IMR-90 (cell line): ENCODE data around the gene VEGFA. TPM values are rescaled to one million over a fixed set of nuclear protein-coding genes. Genes with fewer than 3 reads are reported as not detected.

ENCODE experiments used
- ATAC-seq: fragments of 200-7000 bp; cut with Tn5 transposase; 2 replicates; pipeline ENCODE4 v1.9.1; 2020; ENCODE audit warnings: low read depth, mild to moderate bottlenecking, moderate library complexity
- BruUV-seq: library from RNA; stranded (reverse); fragments of 400-500 nt; replicated peaks from 2 replicates; lab custom pipeline; 2021; lab: Mats Ljungman, UMichigan
- CTCF ChIA-PET: fragments of 300-600 bp; formaldehyde crosslinking; extraction: SDS; loops from one replicate; lab custom pipeline; 2021; ENCODE audit warnings: antibody characterized with exemption; lab: Yijun Ruan, JAX
- POLR2A ChIA-PET: fragments of 300-600 bp; sonication (Branson Sonifier 250); formaldehyde crosslinking; loops from one replicate; lab custom pipeline; 2022; ENCODE audit warnings: antibody characterized with exemption; ENCODE audit not compliant: unreplicated experiment; lab: Charles Lee
- DNase-seq: peaks from one replicate; pipeline ENCODE4 v3.0.0; 2013
- H2AFZ ChIP-seq: replicated peaks from 2 replicates; pipeline ENCODE3; 2013; ENCODE audit warnings: low read length, mild to moderate bottlenecking; ENCODE audit not compliant: poor library complexity
- H2AK5ac ChIP-seq: 2 replicates; pipeline ENCODE4 v1.6.1; 2013; ENCODE audit warnings: low read depth, low read length, inconsistent platforms
- H2AK9ac ChIP-seq: replicated peaks from 2 replicates; pipeline ENCODE3; 2013; ENCODE audit warnings: mild to moderate bottlenecking, low read depth, low read length, moderate library complexity; ENCODE audit not compliant: poor library complexity
- H2BK120ac ChIP-seq: 2 replicates; pipeline ENCODE4 v1.6.1; 2013; ENCODE audit warnings: low read depth, low read length, inconsistent platforms
- H2BK15ac ChIP-seq: 3 replicates; pipeline ENCODE4 v1.6.1; 2013; ENCODE audit warnings: low read depth, low read length, inconsistent platforms
- H2BK20ac ChIP-seq: 2 replicates; pipeline ENCODE4 v1.6.1; 2013; ENCODE audit warnings: low read depth, mild to moderate bottlenecking, inconsistent platforms, low read length, moderate library complexity
- H2BK5ac ChIP-seq: 2 replicates; pipeline ENCODE4 v1.6.1; 2013; ENCODE audit warnings: mild to moderate bottlenecking, low read depth, low read length, inconsistent platforms; ENCODE audit not compliant: poor library complexity, severe bottlenecking
- H3K14ac ChIP-seq: replicated peaks from 2 replicates; pipeline ENCODE4 v1.6.1; 2013; ENCODE audit warnings: low read depth, low read length, inconsistent platforms
- H3K18ac ChIP-seq: 2 replicates; pipeline ENCODE4 v1.6.1; 2013; ENCODE audit warnings: low read depth, low read length, control low read depth
- H3K23ac ChIP-seq: 2 replicates; pipeline ENCODE4 v1.6.1; 2013; ENCODE audit warnings: low read depth, low read length, inconsistent platforms
- H3K27ac ChIP-seq: 2 replicates; pipeline ENCODE4 v1.5.1; 2013; ENCODE audit warnings: mild to moderate bottlenecking, control low read depth, low read length; ENCODE audit not compliant: insufficient read depth
- H3K27me3 ChIP-seq: 2 replicates; pipeline ENCODE4 v1.6.1; 2013; ENCODE audit warnings: low read length; ENCODE audit not compliant: control insufficient read depth, insufficient read depth
- H3K36me3 ChIP-seq: 2 replicates; pipeline ENCODE4 v1.6.1; 2013; ENCODE audit warnings: low read length, mixed read lengths; ENCODE audit not compliant: control insufficient read depth, insufficient read depth
- H3K4ac ChIP-seq: 2 replicates; pipeline ENCODE4 v1.6.1; 2013; ENCODE audit warnings: low read depth, low read length, inconsistent platforms
- H3K4me1 ChIP-seq: 2 replicates; pipeline ENCODE4 v1.6.1; 2013; ENCODE audit warnings: low read length, mixed read lengths; ENCODE audit not compliant: control insufficient read depth, insufficient read depth
- H3K4me2 ChIP-seq: 2 replicates; pipeline ENCODE4 v1.6.1; 2013; ENCODE audit warnings: low read depth, mild to moderate bottlenecking, control low read depth, low read length, moderate library complexity
- H3K4me3 ChIP-seq: 2 replicates; pipeline ENCODE4 v1.5.1; 2013; ENCODE audit warnings: low read depth, mild to moderate bottlenecking, control low read depth, low read length, moderate library complexity; ENCODE audit not compliant: insufficient read depth
- H3K56ac ChIP-seq: 2 replicates; pipeline ENCODE4 v1.6.1; 2013; ENCODE audit warnings: low read length, inconsistent platforms; ENCODE audit not compliant: insufficient read depth; ENCODE audit errors: extremely low read depth
- H3K79me1 ChIP-seq, 2 experiments: 2 replicates each; pipeline ENCODE4 v1.6.1; 2013; ENCODE audit warnings: low read length in 2 of 2, inconsistent platforms in 1 of 2, low read depth in 1 of 2
- H3K9ac ChIP-seq: 2 replicates; pipeline ENCODE4 v1.6.1; 2013; ENCODE audit warnings: low read depth, low read length, control low read depth
- H3K9me1 ChIP-seq: 2 replicates; pipeline ENCODE4 v1.6.1; 2013; ENCODE audit warnings: low read length, inconsistent platforms; ENCODE audit not compliant: insufficient read depth
- H3K9me3 ChIP-seq: 2 replicates; pipeline ENCODE4 v1.6.1; 2013; ENCODE audit warnings: low read length; ENCODE audit not compliant: control insufficient read depth, insufficient read depth
- H4K20me1 ChIP-seq: 2 replicates; pipeline ENCODE4 v1.6.1; 2013; ENCODE audit warnings: low read length, inconsistent platforms; ENCODE audit not compliant: insufficient read depth
- H4K5ac ChIP-seq: 2 replicates; pipeline ENCODE4 v1.6.1; 2013; ENCODE audit warnings: mild to moderate bottlenecking, low read depth, low read length, control low read depth
- H4K8ac ChIP-seq, 2 experiments: 2 replicates each; pipeline ENCODE4 v1.6.1; 2013; ENCODE audit warnings: low read depth in 2 of 2, low read length in 2 of 2, control low read depth in 1 of 2, inconsistent platforms in 1 of 2
- H4K91ac ChIP-seq: 2 replicates; pipeline ENCODE4 v1.6.1; 2013; ENCODE audit warnings: low read depth, low read length, inconsistent platforms; ENCODE audit not compliant: insufficient read depth
- MAFK ChIP-seq: IDR thresholded peaks from 2 replicates; pipeline ENCODE4 v1.6.1; 2012; ENCODE audit warnings: low read depth, low read length, improper control_type of control experiment
- WGBS, 2 experiments: methylation state at CpG; one replicate each; pipeline versions ENCODE4 v1.1.5 to v1.1.7; 2013; ENCODE audit warnings: missing lambda C conversion rate in 2 of 2; ENCODE audit not compliant: insufficient read length in 1 of 2; ENCODE audit errors: extremely low coverage in 2 of 2; 5-methylcytosine and 5-hydroxymethylcytosine counted together
- dilution Hi-C: fragments of 300-500 bp; cut with HindIII; formaldehyde crosslinking; loops from one replicate; pipeline ENCODE4 v1.14.3; 2018; ENCODE audit warnings: low sequenced_read_pairs; ENCODE audit not compliant: unreplicated experiment
- in situ Hi-C: fragments of 300-500 bp; cut with MboI; formaldehyde crosslinking; loops from 3 replicates; pipeline ENCODE4 v1.14.3; 2019; ENCODE audit warnings: low sequenced_read_pairs, inconsistent platforms, mixed read lengths
- intact Hi-C: fragments of 100-400 bp; cut with micrococcal nuclease; formaldehyde crosslinking; loops from 2 replicates; pipeline ENCODE4 v1.10.0; 2022
- polyA plus RNA-seq, 3 experiments: library from polyadenylated mRNA; depleted of rRNA; stranded (reverse); fragments of >200 nt; gene quantifications; 2 replicates each; pipeline ENCODE4 v1.2.3, GENCODE V29; 2012; ENCODE audit warnings: low replicate concordance in 1 of 3
- total RNA-seq: library from RNA; depleted of rRNA; stranded (reverse); fragments of >200 nt; gene quantifications from 2 replicates; pipeline ENCODE4 v1.2.3, GENCODE V29; 2012
- TF ChIP-seq, protein P1 (sequence below): conservative IDR thresholded peaks from 2 replicates; pipeline ENCODE4 v1.5.1; 2012; ENCODE audit warnings: mild to moderate bottlenecking, low read depth, low read length, improper control_type of control experiment
- TF ChIP-seq, protein P2 (sequence below): fragments of 150-350 bp; IDR thresholded peaks from 2 replicates; pipeline ENCODE4 v1.6.1; 2017; ENCODE audit warnings: mild to moderate bottlenecking, antibody characterized with exemption, low read length, low read depth

VEGFA gene
- total and polyA plus RNA-seq, 2 of the 4 experiments (the other 2 are of a cell fraction), result 190 to 234 TPM

GRCh38 chr6:43799551-43800297 lies 29.7 kb downstream of the VEGFA start:
- Histone ChIP-seq H3K14ac (peak overlapping the region; percentile 2; the same call in 1 of the 2 replicates), H3K4me3 (no peak overlapping the region), H3K27ac (no peak overlapping the region), H2AFZ (peak overlapping the region; percentile 37), H4K91ac (peak overlapping the region; percentile 58), H4K8ac (no peak overlapping the region; a peak in 1 of 4 replicates), H3K79me1 (no peaks in the 10 kb centered on the region), H3K27me3 (no peaks in the 10 kb centered on the region), H3K36me3 (no peaks in the 10 kb centered on the region), H3K56ac (no peak overlapping the region), H3K4me2 (no peak overlapping the region), H3K4ac (peak overlapping the region; percentile 24), H2BK15ac (peak overlapping the region; percentile 59; the same call in 2 of the 3 replicates), H4K5ac (peak overlapping the region; percentile 35), H3K18ac (peak overlapping the region; percentile 36), H2BK20ac (peak overlapping the region; percentile 21), H3K4me1 (peaks cover 30% of the 10 kb centered on the region), H3K23ac (0 out of 2 replicates have a peak overlapping the region, but pooled peaks have one; percentile 2), H3K9ac (no peak overlapping the region), H3K9me3 (no peaks in the 10 kb centered on the region), H2BK120ac (peak overlapping the region; percentile 76), H2BK5ac (no peak overlapping the region), H2AK9ac (peak overlapping the region; percentile 65), H3K9me1 (peaks cover 15% of the 10 kb centered on the region), H2AK5ac (peak overlapping the region; percentile 74), H4K20me1 (no peaks in the 10 kb centered on the region)
- ChIA-PET POLR2A (no interaction called here), CTCF (no interaction called here)
- ATAC-seq (no peak), DNase-seq (no peak)
- BruUV-seq, result no TSS peak
- whole genome bisulfite sequencing, 2 experiments, result 100% methylated on average over 1 of the region's 6 CpGs
- in situ Hi-C loops (no loop called here), intact Hi-C loops (no loop called here), dilution Hi-C loops (no loop called here)
- 0 out of 2 replicates have a peak, but pooled peaks have one; percentile 38 for TF ChIP-seq MAFK
- TF ChIP-seq, protein P1, sequence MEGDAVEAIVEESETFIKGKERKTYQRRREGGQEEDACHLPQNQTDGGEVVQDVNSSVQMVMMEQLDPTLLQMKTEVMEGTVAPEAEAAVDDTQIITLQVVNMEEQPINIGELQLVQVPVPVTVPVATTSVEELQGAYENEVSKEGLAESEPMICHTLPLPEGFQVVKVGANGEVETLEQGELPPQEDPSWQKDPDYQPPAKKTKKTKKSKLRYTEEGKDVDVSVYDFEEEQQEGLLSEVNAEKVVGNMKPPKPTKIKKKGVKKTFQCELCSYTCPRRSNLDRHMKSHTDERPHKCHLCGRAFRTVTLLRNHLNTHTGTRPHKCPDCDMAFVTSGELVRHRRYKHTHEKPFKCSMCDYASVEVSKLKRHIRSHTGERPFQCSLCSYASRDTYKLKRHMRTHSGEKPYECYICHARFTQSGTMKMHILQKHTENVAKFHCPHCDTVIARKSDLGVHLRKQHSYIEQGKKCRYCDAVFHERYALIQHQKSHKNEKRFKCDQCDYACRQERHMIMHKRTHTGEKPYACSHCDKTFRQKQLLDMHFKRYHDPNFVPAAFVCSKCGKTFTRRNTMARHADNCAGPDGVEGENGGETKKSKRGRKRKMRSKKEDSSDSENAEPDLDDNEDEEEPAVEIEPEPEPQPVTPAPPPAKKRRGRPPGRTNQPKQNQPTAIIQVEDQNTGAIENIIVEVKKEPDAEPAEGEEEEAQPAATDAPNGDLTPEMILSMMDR, result no peak
- TF ChIP-seq, protein P2, sequence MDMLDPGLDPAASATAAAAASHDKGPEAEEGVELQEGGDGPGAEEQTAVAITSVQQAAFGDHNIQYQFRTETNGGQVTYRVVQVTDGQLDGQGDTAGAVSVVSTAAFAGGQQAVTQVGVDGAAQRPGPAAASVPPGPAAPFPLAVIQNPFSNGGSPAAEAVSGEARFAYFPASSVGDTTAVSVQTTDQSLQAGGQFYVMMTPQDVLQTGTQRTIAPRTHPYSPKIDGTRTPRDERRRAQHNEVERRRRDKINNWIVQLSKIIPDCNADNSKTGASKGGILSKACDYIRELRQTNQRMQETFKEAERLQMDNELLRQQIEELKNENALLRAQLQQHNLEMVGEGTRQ, result no peak
